ENCODE measurements around the gene PLAC1. TPM values are rescaled to one million over a fixed set of nuclear protein-coding genes. Genes with fewer than 3 reads are reported as not detected.

PLAC1 gene
- polyA plus RNA-seq, 3 donors from 2014 or later: not detected

DNA sequence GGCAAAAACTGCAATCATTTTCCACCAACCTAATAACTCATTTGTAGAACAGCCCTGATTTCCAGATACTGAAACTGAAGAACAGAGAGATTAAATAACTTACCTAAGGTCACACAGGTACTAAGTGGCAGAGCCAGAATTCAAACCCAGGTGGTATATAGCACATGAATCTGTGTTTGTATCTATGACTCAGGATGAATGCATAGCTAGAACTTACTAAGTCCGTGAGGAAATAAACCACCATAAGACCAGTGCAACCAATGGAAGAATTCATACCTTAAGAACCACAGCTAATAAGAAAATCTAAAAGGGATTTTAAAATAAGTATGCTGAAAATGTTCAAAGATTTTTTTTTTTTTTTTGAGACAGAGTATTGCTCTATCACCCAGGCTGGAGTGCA, 1.5 kb upstream of the PLAC1 start:
- Mint-ChIP-seq H3K36me3 (no peaks in the 10 kb centered on the region), H3K4me3 (no peak overlapping the region), H3K27me3 (ENCODE audit: low read depth in 3 of 3) (peaks cover 0 to 20% (median 0%) of the 10 kb centered on the region in 3 donors), H3K4me1 (no peaks in the 10 kb centered on the region), H3K27ac (no peak overlapping the region), H3K9me3 (no peaks in the 10 kb centered on the region)
- no peak for DNase-seq

DNA sequence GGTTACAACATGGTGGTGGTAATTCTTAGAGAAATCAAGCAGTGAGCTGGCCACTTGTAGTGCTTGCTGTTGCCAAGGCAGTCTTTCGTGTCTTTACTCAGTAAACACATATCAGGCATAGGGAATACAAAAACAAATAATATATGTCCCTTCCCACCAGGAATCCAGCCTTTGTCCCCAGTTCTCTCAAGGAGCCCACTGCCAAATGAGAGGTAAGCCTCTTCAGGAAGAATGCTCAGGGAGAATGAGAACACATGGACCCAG, 421 bp upstream of the PLAC1 start:
- Mint-ChIP-seq H3K9me3 (no peaks in the 10 kb centered on the region), H3K27ac (no peak overlapping the region), H3K4me3 (no peak overlapping the region), H3K27me3 (ENCODE audit: low read depth in 3 of 3) (peaks cover 0 to 17% (median 0%) of the 10 kb centered on the region in 3 donors), H3K36me3 (no peaks in the 10 kb centered on the region), H3K4me1 (no peaks in the 10 kb centered on the region)
- DNase-seq: no peak

DNA sequence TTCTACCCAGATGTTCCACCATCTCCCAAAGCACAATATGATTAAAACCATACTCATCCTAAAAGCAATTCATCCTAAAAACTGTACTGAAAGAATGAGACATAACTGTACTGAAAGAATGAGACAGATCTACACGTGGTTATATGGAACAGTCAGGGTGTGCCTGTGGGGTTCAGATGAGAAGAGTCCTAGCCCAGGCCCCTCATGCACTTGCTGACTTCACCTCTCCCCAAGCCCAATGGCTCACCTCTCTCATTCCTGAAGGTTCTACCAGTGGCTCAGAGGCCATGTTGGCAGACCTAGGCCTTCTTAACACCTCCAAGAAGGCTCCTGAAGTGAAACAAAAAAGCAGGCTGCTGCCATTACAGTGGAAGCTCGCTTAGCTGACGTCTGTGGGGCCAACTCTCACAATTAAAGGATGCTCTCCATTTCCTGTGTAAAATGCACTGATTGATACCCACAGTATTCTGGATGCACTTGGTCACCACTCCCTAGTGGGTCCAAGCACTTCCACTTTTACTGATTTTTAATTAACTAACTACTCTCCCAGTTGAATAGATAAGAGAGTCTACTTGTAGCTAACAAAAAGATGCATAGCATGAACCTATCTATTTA, 3.8 kb downstream of the PLAC1 start:
- Mint-ChIP-seq H3K9me3 (no peaks in the 10 kb centered on the region), H3K27me3 (ENCODE audit: low read depth in 3 of 3) (peaks cover 0 to 10% (median 0%) of the 10 kb centered on the region in 3 donors), H3K4me3 (no peak overlapping the region), H3K27ac (no peak overlapping the region), H3K4me1 (no peaks in the 10 kb centered on the region), H3K36me3 (no peaks in the 10 kb centered on the region)
- DNase-seq: no peak

DNA sequence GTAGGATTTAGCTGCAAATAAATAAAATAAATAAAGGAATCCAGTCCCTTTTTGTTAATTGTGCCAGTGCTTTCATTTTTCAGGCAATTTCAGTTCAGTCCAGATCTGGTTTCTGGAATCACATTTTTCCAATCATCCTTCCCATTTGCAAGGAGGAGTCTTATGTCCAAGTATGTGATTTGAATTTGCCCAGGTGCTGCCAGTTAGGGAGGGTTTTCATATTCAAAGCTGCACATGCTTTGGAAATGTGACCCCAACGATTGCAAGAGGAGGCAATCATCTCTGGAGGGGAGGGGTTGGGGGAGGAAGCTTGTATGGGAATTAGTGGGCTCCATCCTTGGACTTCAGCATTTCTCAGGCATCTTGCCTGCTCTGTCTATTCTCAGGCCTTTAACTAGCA, 4.4 kb downstream of the PLAC1 start:
- H3K4me3 Mint-ChIP-seq: no peak overlapping the region
- no peak overlapping the region for H3K27ac Mint-ChIP-seq
- no peak for DNase-seq
- no peaks in the 10 kb centered on the region for H3K36me3 Mint-ChIP-seq
- no peaks in the 10 kb centered on the region for H3K4me1 Mint-ChIP-seq
- no peaks in the 10 kb centered on the region for H3K9me3 Mint-ChIP-seq
- H3K27me3 Mint-ChIP-seq (ENCODE audit: low read depth in 3 of 3): peaks cover 0 to 5% (median 3%) of the 10 kb centered on the region in 3 donors

DNA sequence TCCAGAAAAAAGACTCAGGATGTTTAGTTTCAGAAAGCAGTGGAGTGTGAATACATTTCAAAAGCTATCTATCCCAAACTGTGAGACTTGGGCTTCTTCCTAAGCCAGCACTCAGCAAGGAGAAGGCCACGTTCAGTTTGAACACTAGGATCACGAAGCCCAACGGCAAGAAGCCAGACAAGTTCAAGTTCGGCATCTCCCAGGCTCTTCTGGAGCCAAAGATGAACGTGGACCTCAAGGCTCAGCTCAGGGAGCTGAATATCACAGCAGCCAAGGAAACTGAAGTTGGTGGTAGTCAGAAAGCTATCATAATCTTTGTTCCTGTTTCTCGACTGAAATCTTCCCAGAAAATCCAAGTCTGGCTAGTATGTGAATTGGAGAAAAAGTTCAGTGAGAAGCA, 7.6 kb downstream of the PLAC1 start:
- no peaks in the 10 kb centered on the region for H3K4me1 Mint-ChIP-seq
- no peaks in the 10 kb centered on the region for H3K9me3 Mint-ChIP-seq
- H3K27ac Mint-ChIP-seq: no peak overlapping the region
- H3K36me3 Mint-ChIP-seq: no peaks in the 10 kb centered on the region
- H3K4me3 Mint-ChIP-seq: no peak overlapping the region
- no peak for DNase-seq
- H3K27me3 Mint-ChIP-seq (ENCODE audit: low read depth in 3 of 3): peaks cover 0 to 4% (median 3%) of the 10 kb centered on the region in 3 donors

DNA sequence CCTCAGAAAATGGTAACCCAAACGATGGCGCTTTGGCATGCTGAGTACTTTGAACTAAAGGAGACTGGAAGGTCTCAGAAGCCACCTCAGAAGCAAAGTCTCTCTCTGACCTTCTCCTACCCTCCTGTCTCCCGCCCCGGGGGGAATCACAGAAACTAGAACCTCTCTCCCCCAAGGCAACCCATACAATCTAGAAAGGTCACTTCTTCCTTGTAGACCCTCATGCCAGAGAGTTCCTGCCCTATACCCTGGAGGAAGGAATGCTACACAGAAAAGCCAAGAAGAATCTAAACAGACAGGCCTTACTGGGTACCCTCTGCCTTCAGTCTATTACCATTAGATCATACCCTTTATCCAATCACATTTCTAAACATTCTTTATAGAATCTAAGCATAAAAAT, 8.5 kb downstream of the PLAC1 start:
- Mint-ChIP-seq H3K9me3 (no peaks in the 10 kb centered on the region), H3K4me3 (no peak overlapping the region), H3K27me3 (ENCODE audit: low read depth in 3 of 3) (peaks cover 0 to 5% (median 3%) of the 10 kb centered on the region in 3 donors), H3K27ac (no peak overlapping the region), H3K36me3 (no peaks in the 10 kb centered on the region), H3K4me1 (no peaks in the 10 kb centered on the region)
- DNase-seq: no peak

DNA sequence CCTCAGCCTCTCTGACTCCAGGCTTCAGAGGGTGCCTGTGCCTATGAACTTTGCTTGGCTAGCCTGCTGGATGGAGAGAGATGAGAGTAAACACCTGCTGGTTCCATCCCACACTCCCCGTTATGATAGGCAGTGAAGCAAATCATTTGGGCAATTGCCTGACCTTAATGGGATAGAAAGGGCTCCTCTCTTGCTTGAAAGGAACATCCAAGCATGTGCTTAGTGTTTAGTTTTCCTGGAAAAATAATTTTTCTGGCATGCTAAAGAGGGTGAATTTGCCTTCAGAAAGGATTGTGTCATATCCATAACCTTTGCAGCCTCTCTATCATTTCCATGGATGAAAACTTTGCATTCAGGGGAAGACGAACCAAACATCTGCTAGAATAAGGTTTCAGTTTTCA, 10.8 kb downstream of the PLAC1 start:
- no peaks in the 10 kb centered on the region for H3K36me3 Mint-ChIP-seq
- H3K9me3 Mint-ChIP-seq: peaks cover 0 to 2% (median 0%) of the 10 kb centered on the region in 6 donors
- H3K4me3 Mint-ChIP-seq: no peak overlapping the region
- H3K27ac Mint-ChIP-seq: no peak overlapping the region
- no peak for DNase-seq
- peaks cover 0 to 11% (median 4%) of the 10 kb centered on the region in 3 donors for H3K27me3 Mint-ChIP-seq (ENCODE audit: low read depth in 3 of 3)
- no peaks in the 10 kb centered on the region for H3K4me1 Mint-ChIP-seq

DNA sequence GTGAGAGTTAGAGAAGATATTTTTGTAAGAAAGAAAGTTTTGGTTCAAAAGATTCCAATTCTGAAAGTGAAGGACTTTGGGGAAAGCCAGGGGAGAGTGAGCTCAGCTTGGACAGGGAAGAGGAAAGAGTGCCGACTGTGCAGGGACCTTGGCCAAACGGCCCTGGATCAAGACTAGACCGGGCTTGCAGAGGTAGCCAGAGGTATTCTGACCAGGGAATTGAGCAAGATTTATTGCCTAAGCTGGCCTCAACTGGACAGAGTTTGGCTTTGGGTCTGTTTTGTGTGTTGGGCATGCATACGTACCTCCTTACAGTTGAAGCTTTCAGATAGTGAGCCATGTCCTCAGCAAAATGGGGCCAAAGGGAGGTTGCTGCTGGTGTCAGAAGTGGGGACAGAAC, 11.6 kb downstream of the PLAC1 start:
- Mint-ChIP-seq H3K27me3 (ENCODE audit: low read depth in 3 of 3) (peaks cover 0 to 14% (median 4%) of the 10 kb centered on the region in 3 donors), H3K4me1 (no peaks in the 10 kb centered on the region), H3K9me3 (peaks cover 0 to 2% (median 0%) of the 10 kb centered on the region in 6 donors), H3K4me3 (no peak overlapping the region), H3K36me3 (no peaks in the 10 kb centered on the region), H3K27ac (no peak overlapping the region)
- DNase-seq: no peak

DNA sequence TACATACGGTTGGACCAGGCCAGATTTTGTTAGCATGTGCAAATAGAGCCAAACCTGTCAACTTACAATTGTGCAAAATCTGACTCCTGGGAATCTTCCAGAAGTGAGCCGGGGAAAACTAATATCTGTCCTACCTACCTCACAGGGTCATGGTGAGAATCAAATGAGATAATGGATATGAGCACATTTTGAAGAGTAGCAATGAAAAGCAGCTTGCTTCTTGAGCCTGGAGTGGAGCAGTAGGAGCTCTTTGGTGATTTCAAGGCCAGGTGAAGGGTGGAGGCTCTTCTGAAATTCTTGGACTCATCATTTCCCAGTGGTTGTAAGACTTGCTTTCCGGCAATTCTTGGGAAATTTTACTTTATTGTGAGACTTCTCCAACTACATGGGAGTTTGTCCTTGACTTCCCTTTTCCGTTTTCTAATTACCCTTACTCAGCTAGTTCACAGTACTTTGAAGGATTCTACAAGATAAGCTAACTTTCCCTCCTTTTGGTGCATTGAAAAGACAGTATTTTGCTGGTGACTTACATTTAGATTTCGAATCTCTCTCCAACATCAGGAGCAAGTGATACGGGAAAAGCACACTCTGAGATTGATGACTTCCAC, 12.2 kb downstream of the PLAC1 start:
- no peak for DNase-seq
- Mint-ChIP-seq H3K36me3 (no peaks in the 10 kb centered on the region), H3K4me1 (no peaks in the 10 kb centered on the region), H3K27me3 (ENCODE audit: low read depth in 3 of 3) (peaks cover 0 to 14% (median 4%) of the 10 kb centered on the region in 3 donors), H3K4me3 (no peak overlapping the region), H3K27ac (no peak overlapping the region), H3K9me3 (peaks cover 0 to 2% (median 0%) of the 10 kb centered on the region in 6 donors)

DNA sequence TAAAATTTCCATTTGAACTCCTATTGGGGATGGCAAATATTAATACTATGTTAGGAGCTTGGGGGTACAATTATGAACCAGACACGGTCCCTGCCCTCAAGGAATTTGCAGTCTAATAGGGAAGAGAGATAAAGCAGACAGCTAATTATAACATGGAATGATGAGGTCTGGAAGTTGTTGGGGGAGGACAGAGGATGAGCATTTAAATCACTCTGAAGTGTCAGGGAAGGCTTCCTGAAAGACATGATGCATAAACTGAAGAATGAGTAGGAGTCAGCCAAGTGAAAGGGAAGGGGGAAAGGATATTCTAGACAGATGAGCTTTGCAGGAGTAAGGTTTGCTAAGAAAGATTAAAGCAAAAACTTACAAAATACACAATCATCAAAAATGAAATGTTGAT, 15.9 kb downstream of the PLAC1 start:
- Mint-ChIP-seq H3K4me3 (no peak overlapping the region), H3K27ac (no peak overlapping the region), H3K27me3 (ENCODE audit: low read depth in 3 of 3) (peaks cover 2 to 17% (median 4%) of the 10 kb centered on the region in 3 donors), H3K9me3 (peaks cover 0 to 2% (median 0%) of the 10 kb centered on the region in 6 donors), H3K36me3 (no peaks in the 10 kb centered on the region), H3K4me1 (no peaks in the 10 kb centered on the region)
- DNase-seq: no peak

DNA sequence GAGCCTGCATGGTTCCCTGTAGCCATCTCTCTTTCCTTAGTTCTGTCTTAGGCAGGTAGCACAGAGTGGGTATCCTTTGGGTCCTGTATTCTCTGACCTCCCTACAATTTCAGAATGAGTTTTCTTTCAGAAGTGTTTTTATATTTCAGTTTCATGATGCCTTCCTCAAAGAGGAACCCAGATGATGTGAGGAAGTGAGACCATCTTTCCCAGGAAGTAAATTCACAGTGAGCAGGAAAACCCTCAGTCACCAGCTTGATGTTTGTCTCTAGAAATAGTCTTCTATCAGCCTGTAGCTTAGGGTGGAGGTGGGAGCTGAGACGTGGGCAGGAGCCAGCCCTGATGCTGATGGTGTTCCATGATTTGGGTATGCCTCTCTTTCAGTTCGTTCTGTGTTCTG, 16.9 kb downstream of the PLAC1 start:
- no peaks in the 10 kb centered on the region for H3K4me1 Mint-ChIP-seq
- DNase-seq: no peak
- H3K4me3 Mint-ChIP-seq: no peak overlapping the region
- peaks cover 2 to 15% (median 4%) of the 10 kb centered on the region in 3 donors for H3K27me3 Mint-ChIP-seq (ENCODE audit: low read depth in 3 of 3)
- peaks cover 0 to 2% (median 0%) of the 10 kb centered on the region in 6 donors for H3K9me3 Mint-ChIP-seq
- no peak overlapping the region for H3K27ac Mint-ChIP-seq
- no peaks in the 10 kb centered on the region for H3K36me3 Mint-ChIP-seq

DNA sequence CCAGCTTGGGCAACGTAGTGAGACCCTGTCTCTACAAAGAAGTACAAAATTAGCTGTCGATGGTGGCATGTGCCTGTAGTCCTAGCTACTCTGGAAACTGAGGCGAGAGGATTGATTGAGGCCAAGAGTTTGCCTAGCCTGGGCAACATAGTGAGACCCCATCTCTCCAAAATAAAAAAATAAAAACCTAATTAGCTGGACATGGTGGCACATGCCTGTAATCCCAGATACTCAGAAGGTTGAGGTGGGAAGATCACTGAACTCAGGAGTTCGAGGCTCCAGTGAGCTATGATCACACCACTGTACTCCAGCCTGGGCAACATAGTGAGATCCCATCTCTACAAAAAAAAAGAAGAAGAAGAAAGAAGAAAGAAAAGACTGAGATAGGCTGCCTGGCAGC, 17.4 kb downstream of the PLAC1 start:
- Mint-ChIP-seq H3K27me3 (ENCODE audit: low read depth in 3 of 3) (peaks cover 2 to 15% (median 5%) of the 10 kb centered on the region in 3 donors), H3K4me1 (no peaks in the 10 kb centered on the region), H3K27ac (no peak overlapping the region), H3K36me3 (no peaks in the 10 kb centered on the region), H3K9me3 (peaks cover 0 to 2% (median 0%) of the 10 kb centered on the region in 6 donors), H3K4me3 (no peak overlapping the region)
- no peak for DNase-seq

DNA sequence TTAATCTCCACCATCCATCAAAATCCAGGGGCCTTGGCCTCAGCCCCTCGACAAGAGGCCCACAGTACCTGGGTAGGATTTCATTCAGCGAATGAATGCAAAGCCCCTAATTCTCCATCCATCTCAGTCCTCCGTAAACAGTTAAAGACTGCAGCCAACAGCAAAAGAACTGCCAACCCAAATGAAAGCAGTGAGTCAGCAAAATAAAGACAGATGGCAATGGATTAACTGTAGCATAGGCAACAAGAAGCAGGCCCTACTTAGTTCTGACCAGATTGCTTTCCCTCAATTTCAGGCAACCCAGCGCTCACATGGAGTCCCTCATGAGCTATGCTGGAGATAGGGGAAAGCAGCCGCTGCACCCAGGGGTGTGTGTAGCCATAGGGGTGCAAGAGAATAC, 21.4 kb downstream of the PLAC1 start:
- Mint-ChIP-seq H3K4me3 (no peak overlapping the region), H3K4me1 (no peaks in the 10 kb centered on the region), H3K27ac (no peak overlapping the region), H3K9me3 (no peaks in the 10 kb centered on the region), H3K36me3 (no peaks in the 10 kb centered on the region), H3K27me3 (ENCODE audit: low read depth in 3 of 3) (peaks cover 5 to 15% (median 8%) of the 10 kb centered on the region in 3 donors)
- DNase-seq: no peak

DNA sequence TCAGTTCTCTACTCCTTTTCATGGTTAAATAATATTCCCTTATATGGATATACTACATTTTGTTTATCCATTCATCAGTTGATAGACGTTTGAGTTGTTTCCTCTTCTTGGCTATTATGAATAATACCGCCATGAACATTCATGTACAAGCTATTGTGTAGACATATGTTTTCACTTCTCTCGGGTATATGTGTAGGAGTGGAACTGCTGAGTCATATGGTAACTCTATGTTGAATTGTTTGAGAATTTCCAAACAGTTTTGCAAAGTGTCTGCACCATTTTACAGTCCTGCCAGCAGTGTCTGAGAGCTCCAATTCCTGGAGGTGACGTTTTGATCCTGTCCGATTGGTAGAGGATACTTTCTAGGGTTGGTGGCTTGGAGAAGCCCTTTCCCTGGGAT, 23.6 kb downstream of the PLAC1 start:
- no peaks in the 10 kb centered on the region for H3K4me1 Mint-ChIP-seq
- no peak overlapping the region for H3K4me3 Mint-ChIP-seq
- peaks cover 5 to 10% (median 8%) of the 10 kb centered on the region in 3 donors for H3K27me3 Mint-ChIP-seq (ENCODE audit: low read depth in 3 of 3)
- no peaks in the 10 kb centered on the region for H3K36me3 Mint-ChIP-seq
- no peaks in the 10 kb centered on the region for H3K9me3 Mint-ChIP-seq
- DNase-seq: no peak
- no peak overlapping the region for H3K27ac Mint-ChIP-seq

DNA sequence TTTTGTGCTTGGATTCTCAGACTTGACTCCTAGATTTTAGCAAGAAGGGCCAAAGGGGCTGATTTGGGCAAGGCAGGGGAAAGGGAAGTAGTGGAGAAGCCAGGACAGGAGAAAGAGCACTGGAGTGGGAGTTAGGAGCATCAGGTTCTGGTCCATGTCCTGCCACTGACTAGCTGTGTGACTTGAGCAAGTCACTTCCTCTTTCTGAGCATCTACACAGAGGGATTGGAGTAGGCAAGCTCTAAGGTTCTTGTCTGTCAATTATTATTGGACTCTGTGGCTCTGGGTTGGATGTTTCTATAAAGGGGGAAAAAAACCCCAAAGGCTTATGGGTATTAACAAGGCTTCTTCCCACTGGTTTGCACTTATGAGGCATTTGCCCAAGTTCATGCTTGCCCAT, 24.4 kb downstream of the PLAC1 start:
- no peaks in the 10 kb centered on the region for H3K36me3 Mint-ChIP-seq

More for the DNA sequence above, 24.4 kb downstream of the PLAC1 start:
- no peaks in the 10 kb centered on the region for H3K4me1 Mint-ChIP-seq
- no peak overlapping the region for H3K27ac Mint-ChIP-seq
- peaks cover 3 to 10% (median 6%) of the 10 kb centered on the region in 3 donors for H3K27me3 Mint-ChIP-seq (ENCODE audit: low read depth in 3 of 3)
- no peak overlapping the region for H3K4me3 Mint-ChIP-seq
- DNase-seq: no peak
- H3K9me3 Mint-ChIP-seq: no peaks in the 10 kb centered on the region
